OCI-LY1 (cell line): ENCODE results near the gene CD81.

Experiments
- H2AFZ ChIP-seq: fragments of 200-600 bp; sonication (generic), shearing (Covaris generic); 2 replicates; pipeline ENCODE4 v1.6.0; 2014; ENCODE audit warnings: antibody characterized with exemption, mild to moderate bottlenecking, low read length
- H3F3A ChIP-seq: fragments of 200-600 bp; sonication (generic), shearing (Covaris generic); 2 replicates; pipeline ENCODE4 v1.6.0; 2014; ENCODE audit warnings: mild to moderate bottlenecking, antibody characterized with exemption, low read length, moderate library complexity; ENCODE audit not compliant: insufficient read depth
- H3K27ac ChIP-seq: fragments of 200-600 bp; sonication (generic); 2 replicates; pipeline ENCODE4 v1.5.1; 2014; ENCODE audit warnings: low read length, mixed run types, mild to moderate bottlenecking, low read depth; ENCODE audit not compliant: poor library complexity, severe bottlenecking
- H3K27me3 ChIP-seq: fragments of 200-600 bp; sonication (generic); 2 replicates; pipeline ENCODE4 v1.6.0; 2014; ENCODE audit warnings: antibody characterized with exemption, mild to moderate bottlenecking, low read length, moderate library complexity; ENCODE audit not compliant: insufficient read depth
- H3K36me3 ChIP-seq: fragments of 200-600 bp; sonication (generic); 2 replicates; pipeline ENCODE4 v1.6.1; 2014; ENCODE audit warnings: mild to moderate bottlenecking, antibody characterized with exemption, low read length, moderate library complexity, mixed read lengths; ENCODE audit not compliant: insufficient read depth
- H3K4me1 ChIP-seq: fragments of 200-600 bp; sonication (generic); 2 replicates; pipeline ENCODE4 v1.5.1; 2014; ENCODE audit warnings: mild to moderate bottlenecking, low read length, moderate library complexity; ENCODE audit not compliant: insufficient read depth, severe bottlenecking
- H3K4me2 ChIP-seq: fragments of 200-600 bp; sonication (generic), shearing (Covaris generic); 2 replicates; pipeline ENCODE4 v1.6.1; 2014; ENCODE audit warnings: low read length
- H3K4me3 ChIP-seq: fragments of 200-600 bp; sonication (generic); 2 replicates; pipeline ENCODE4 v1.5.1; 2014; ENCODE audit warnings: low read length, low read depth, mild to moderate bottlenecking, mixed read lengths; ENCODE audit not compliant: poor library complexity, severe bottlenecking
- H3K79me2 ChIP-seq: fragments of 200-600 bp; shearing (Covaris generic); 2 replicates; pipeline ENCODE4 v1.6.1; 2016; ENCODE audit warnings: mixed run types, low read length, mixed read lengths; ENCODE audit not compliant: insufficient read depth
- H3K9ac ChIP-seq: fragments of 200-600 bp; sonication (generic), shearing (Covaris generic); 2 replicates; pipeline ENCODE4 v1.6.1; 2014; ENCODE audit warnings: mild to moderate bottlenecking, low read length, mixed read lengths
- H3K9me2 ChIP-seq: fragments of 200-600 bp; sonication (generic), shearing (Covaris generic); 2 replicates; pipeline ENCODE4 v1.6.1; 2014; ENCODE audit warnings: low read depth, mild to moderate bottlenecking, low read length, mixed read lengths
- H3K9me3 ChIP-seq: fragments of 200-600 bp; shearing (Covaris generic); 2 replicates; pipeline ENCODE4 v1.6.1; 2014; ENCODE audit warnings: low read length, mixed read lengths
- H4K20me1 ChIP-seq: fragments of 200-600 bp; sonication (generic), shearing (Covaris generic); 2 replicates; pipeline ENCODE4 v1.6.0; 2016; ENCODE audit warnings: mild to moderate bottlenecking, low read length; ENCODE audit not compliant: insufficient read depth
- EZH2 ChIP-seq: fragments of 200-600 bp; sonication (generic), shearing (Covaris generic); IDR thresholded peaks from 2 replicates; pipeline ENCODE4 v1.8.0; 2017; ENCODE audit warnings: borderline replicate concordance, mixed run types, mild to moderate bottlenecking, antibody characterized with exemption, low read length, moderate library complexity, mixed read lengths
- TF ChIP-seq, protein P1 (sequence below): fragments of 200-600 bp; sonication (generic), shearing (Covaris generic); IDR thresholded peaks from 2 replicates; pipeline ENCODE4 v1.5.1; 2017; ENCODE audit warnings: mild to moderate bottlenecking, antibody characterized with exemption, low read length, moderate library complexity, mixed read lengths

CD81 gene

DNA sequence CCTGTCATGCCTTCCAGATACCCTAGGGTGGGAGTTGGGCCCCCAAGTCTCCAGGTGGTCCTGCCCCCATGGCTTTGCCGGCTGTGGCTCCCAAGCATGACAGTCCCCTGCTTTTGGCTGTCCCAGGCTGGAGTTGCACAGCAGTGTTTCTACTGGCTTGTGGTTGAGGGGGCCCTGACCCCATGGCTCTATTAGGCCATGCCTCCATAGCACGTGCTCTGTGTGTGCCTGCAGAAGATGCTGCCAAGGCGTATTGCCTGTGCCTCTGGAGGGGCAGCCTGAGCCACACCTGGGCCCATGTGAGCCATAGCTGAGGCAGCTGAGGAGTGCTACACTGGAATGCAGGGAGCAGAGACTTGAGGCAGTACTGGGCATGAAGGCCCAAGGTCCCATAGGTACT, 25.4 kb upstream of the CD81 start:
- Histone ChIP-seq H3F3A (no peaks in the 10 kb centered on the region), H3K4me1 (no peaks in the 10 kb centered on the region), H3K36me3 (no peaks in the 10 kb centered on the region), H3K4me3 (no peak overlapping the region), H3K27me3 (peaks cover 9% of the 10 kb centered on the region; the same call in 1 of the 2 replicates), H3K9ac (no peak overlapping the region), H2AFZ (no peak overlapping the region), H3K27ac (no peak overlapping the region), H4K20me1 (no peaks in the 10 kb centered on the region), H3K79me2 (no peaks in the 10 kb centered on the region), H3K9me2 (no peaks in the 10 kb centered on the region), H3K9me3 (no peaks in the 10 kb centered on the region), H3K4me2 (no peak overlapping the region)
- TF ChIP-seq EZH2 = no peak
- TF ChIP-seq, protein P1, sequence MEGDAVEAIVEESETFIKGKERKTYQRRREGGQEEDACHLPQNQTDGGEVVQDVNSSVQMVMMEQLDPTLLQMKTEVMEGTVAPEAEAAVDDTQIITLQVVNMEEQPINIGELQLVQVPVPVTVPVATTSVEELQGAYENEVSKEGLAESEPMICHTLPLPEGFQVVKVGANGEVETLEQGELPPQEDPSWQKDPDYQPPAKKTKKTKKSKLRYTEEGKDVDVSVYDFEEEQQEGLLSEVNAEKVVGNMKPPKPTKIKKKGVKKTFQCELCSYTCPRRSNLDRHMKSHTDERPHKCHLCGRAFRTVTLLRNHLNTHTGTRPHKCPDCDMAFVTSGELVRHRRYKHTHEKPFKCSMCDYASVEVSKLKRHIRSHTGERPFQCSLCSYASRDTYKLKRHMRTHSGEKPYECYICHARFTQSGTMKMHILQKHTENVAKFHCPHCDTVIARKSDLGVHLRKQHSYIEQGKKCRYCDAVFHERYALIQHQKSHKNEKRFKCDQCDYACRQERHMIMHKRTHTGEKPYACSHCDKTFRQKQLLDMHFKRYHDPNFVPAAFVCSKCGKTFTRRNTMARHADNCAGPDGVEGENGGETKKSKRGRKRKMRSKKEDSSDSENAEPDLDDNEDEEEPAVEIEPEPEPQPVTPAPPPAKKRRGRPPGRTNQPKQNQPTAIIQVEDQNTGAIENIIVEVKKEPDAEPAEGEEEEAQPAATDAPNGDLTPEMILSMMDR = no peak

DNA sequence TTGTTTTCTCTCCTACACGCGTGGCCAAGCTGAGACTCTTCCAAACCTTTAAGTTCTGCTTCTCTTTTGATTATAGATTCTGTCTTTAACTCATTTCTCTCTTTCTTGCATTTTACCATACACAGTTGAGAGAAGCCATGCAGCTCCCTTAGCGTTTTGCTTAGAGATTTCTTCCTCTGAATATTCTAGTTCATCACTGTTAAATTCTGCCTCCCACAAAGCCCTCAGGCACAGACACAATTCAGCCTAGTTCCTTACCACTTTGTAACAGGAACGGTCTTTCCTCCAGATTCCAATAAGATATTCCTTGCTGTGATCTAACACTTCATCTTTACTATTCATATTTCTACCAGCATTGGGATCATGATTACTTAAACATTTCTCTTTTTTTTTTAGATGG, 24.7 kb upstream of the CD81 start:
- Histone ChIP-seq H3K27ac (no peak overlapping the region), H3K9ac (no peak overlapping the region), H2AFZ (no peak overlapping the region), H3K4me1 (no peaks in the 10 kb centered on the region), H3K79me2 (no peaks in the 10 kb centered on the region), H3K9me2 (no peaks in the 10 kb centered on the region), H3K4me2 (no peak overlapping the region), H3K4me3 (no peak overlapping the region), H3F3A (no peaks in the 10 kb centered on the region), H4K20me1 (no peaks in the 10 kb centered on the region), H3K9me3 (no peaks in the 10 kb centered on the region), H3K27me3 (peaks cover 9% of the 10 kb centered on the region; the same call in 1 of the 2 replicates), H3K36me3 (no peaks in the 10 kb centered on the region)
- TF ChIP-seq, protein P1 = no peak
- no peak for TF ChIP-seq EZH2

DNA sequence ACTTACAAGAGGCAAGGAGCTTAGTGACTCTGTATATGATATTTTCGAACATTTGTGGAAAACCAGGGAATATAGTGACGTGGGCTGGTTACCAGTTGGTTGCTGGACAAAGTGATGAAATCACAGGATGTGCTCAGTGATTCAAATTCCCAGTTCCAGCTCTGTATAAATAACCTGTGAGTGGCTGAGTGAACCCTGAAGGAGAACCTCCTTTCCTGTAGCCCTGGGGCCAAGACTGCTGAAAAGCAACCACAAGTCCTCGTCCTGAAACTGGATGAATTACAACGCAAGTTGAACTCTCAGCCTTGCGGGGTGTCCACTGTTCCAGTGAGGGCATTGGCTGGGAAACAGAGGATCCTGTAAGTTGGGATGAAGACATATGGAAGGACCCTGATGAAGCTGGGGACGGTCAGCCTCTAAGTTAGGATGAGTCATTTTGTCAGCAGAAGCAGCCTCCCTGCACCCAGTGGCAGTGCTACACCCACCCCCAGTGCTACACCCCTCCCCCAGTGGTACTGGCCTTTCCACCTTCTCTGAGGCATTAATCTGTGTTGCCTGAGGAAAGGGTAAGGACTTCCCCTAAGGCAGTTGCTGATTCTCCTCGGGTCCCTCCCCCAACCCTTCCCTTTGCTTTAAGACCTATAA, 22.0 kb upstream of the CD81 start:
- peaks cover 9% of the 10 kb centered on the region; the same call in 1 of the 2 replicates for H3K27me3 ChIP-seq
- H3K27ac ChIP-seq = no peak overlapping the region
- H3K79me2 ChIP-seq = no peaks in the 10 kb centered on the region
- H3F3A ChIP-seq = no peaks in the 10 kb centered on the region
- no peak for TF ChIP-seq EZH2
- TF ChIP-seq, protein P1 = no peak
- H3K9me2 ChIP-seq = no peaks in the 10 kb centered on the region
- no peak overlapping the region for H3K4me3 ChIP-seq
- no peak overlapping the region for H3K4me2 ChIP-seq
- no peak overlapping the region for H2AFZ ChIP-seq
- H3K9me3 ChIP-seq = no peaks in the 10 kb centered on the region
- H3K36me3 ChIP-seq = no peaks in the 10 kb centered on the region
- H4K20me1 ChIP-seq = no peaks in the 10 kb centered on the region
- H3K4me1 ChIP-seq = no peaks in the 10 kb centered on the region
- H3K9ac ChIP-seq = no peak overlapping the region
